GM10266 (cell line): ENCODE data around the gene SETD1A.

Source experiments
- DNase-seq: peaks from one replicate; pipeline ENCODE4 v3.0.0; 2012; ENCODE audit errors: extremely low spot score
- TF ChIP-seq, protein P1 (sequence below): IDR thresholded peaks from 2 replicates; pipeline ENCODE4 v1.5.1; 2012; ENCODE audit warnings: mild to moderate bottlenecking, low read depth; ENCODE audit not compliant: control insufficient read depth, insufficient read depth; ENCODE audit errors: missing control alignments

The SETD1A gene

DNA sequence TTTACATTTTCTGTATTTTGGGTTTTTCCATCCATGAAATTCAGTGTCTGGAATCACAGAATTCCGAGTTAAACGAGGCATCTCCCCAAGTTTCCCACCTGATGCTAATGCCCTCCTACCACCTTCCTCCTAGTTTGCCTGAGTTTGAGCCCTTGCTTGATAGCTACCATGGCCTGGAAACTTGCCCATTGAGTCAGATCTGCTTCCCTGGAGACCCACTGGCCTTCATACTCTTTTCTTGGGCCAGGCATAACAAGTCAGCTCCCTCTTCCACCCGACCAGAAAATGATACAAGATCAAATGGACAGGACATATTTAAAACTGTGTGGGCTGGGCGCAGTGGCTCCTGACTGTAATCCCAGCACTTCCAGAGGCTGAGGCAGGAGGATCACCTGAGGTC, 10.2 kb downstream of the SETD1A start:
- TF ChIP-seq, protein P1, sequence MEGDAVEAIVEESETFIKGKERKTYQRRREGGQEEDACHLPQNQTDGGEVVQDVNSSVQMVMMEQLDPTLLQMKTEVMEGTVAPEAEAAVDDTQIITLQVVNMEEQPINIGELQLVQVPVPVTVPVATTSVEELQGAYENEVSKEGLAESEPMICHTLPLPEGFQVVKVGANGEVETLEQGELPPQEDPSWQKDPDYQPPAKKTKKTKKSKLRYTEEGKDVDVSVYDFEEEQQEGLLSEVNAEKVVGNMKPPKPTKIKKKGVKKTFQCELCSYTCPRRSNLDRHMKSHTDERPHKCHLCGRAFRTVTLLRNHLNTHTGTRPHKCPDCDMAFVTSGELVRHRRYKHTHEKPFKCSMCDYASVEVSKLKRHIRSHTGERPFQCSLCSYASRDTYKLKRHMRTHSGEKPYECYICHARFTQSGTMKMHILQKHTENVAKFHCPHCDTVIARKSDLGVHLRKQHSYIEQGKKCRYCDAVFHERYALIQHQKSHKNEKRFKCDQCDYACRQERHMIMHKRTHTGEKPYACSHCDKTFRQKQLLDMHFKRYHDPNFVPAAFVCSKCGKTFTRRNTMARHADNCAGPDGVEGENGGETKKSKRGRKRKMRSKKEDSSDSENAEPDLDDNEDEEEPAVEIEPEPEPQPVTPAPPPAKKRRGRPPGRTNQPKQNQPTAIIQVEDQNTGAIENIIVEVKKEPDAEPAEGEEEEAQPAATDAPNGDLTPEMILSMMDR, result no peak
- no peak for DNase-seq

DNA sequence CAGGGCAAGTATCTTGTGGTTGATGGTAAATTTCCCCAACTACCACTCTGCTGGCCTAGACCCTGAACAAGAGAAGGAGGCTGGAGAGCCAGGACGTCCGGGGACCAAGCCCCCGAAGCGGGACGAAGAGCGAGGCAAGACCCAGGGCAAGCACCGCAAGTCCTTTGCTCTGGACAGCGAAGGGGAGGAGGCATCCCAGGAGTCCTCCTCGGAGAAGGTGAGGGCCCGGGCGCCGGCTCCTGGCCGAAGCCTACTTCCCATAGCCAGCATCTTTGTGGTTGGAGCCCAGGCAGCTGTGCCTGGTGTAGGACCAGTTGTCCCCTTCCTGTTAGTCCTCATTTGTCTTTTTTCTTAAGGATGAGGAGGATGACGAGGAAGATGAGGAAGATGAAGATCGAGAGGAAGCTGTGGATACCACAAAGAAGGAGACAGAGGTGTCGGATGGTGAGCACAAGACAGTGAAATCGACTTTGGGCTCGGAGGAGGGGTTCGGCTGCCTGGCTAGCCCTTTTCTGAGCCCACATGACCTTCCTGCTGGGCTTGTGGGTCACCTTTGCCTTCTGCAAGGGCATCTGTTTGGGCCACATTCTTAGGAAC, 11.8 kb downstream of the SETD1A start:
- TF ChIP-seq, protein P1, result no peak
- no peak for DNase-seq

DNA sequence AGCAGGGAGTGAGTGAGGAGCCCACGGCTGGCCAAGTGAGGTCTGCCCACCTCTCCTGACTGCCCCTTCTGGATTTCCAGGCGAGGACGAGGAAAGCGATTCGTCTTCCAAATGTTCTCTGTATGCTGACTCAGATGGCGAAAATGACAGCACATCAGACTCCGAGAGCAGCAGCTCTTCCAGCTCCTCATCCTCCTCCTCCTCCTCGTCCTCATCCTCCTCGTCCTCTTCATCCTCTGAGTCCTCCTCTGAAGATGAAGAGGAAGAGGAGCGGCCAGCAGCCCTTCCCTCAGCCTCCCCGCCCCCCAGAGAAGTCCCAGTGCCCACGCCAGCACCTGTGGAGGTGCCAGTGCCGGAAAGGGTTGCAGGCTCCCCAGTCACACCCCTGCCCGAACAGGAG, 13.7 kb downstream of the SETD1A start:
- TF ChIP-seq, protein P1, result no peak
- no peak for DNase-seq

DNA sequence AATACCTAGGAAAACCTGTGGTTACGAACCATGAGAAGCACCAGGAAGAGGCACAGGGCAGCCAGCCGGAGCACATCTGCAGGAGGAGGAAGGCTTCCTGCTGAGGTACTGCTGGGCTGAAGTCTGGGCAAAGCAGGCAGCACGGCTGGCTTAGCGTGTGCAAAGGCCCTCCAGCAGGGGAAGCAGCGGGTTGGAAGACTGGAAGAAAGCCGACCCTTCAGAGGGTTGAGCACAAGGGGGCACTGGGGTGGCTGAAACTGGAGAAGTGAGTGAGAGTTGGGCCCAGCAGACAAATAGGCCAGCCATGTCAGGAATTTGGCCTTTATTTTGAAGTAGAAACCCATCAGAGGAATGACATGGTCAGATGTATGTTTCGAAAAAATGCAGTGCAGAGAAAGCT, 15.3 kb downstream of the SETD1A start:
- TF ChIP-seq, protein P1, result no peak
- DNase-seq, result no peak

DNA sequence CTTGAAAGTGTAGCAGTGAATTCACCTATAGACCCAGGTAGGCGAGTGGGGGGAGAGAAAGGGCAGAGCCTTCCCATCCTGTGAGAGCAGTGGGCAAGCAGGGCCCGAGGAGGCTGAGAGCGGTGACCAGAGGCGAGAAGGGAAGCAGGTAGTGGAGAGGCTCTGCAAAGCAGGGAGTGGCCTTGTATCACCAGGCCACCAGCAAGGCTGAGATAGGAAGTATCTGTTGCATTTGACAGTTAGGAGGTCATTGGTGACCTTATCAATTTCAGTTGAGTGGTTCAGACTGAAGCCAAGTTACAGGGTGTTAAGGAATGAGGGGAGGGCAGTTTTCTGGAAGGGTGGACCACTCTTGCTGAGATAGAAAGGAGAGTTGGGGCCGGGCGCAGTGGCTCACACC, 16.8 kb downstream of the SETD1A start:
- no peak for DNase-seq
- TF ChIP-seq, protein P1, result no peak

DNA sequence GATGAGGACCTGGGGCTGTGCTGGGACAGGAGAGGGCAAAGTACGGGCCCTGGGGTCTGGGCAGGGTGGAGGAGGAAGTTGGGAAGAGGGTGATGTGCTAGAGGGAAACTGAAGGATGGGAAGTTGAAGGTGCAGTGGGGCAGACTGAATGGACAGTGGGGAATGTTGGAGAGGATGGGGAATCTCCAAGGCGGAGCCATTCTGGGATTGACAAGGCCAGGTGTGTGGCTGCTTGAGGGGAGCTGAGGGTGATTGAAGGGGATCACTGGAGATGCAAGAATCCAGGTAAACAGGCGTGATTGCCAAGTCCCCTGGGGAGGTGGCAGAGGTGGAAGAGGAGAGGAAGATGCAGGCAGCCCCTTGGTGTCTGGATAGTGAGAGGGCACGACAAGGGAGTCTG, 18.9 kb downstream of the SETD1A start:
- TF ChIP-seq, protein P1, result no peak
- no peak for DNase-seq

DNA sequence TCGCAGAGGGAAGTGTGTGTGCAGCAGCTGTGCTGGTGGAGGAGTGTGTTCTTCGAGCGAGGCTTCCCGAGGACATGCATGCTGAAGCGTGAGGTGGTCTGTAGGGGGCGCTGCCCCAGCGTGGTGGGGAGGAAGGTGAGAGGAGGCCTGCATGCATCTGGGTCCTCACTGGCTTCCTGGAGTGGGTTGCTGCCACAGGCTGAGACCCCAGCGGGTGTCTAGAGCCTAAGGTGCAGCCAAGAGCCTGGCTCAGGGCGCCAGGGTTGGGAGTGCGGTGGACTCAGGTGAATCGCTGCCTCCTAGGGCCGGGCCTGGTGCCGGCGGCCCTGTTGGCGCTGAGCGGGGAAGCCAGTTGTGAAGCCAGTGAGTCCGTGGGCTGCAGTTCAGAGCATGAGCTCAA, 19.9 kb downstream of the SETD1A start:
- TF ChIP-seq, protein P1, result peak; percentile 40
- DNase-seq, result no peak
